CD4-positive, alpha-beta T cell treated with Interferon alpha-2 for 1 hour (primary cell): ENCODE data around the gene SMAD6.
"Not testable (repeated sequence)": the region's sequence is repeated elsewhere in the genome, so short reads cannot be mapped to it uniquely, and the experiment has no call there.

Experiments
- DNase-seq, 2 donors: peaks; one replicate each; pipeline ENCODE4 v3.0.0-alpha.2; 2020 to 2022

Gene SMAD6

GRCh38 chr15:66743703-66744536, 41.9 kb downstream of the SMAD6 start:
- DNase-seq: no peak

- DNase-seq: no peak
Measured at GRCh38 chr15:66744610-66745279, 42.7 kb downstream of the SMAD6 start.

GRCh38 chr15:66745530-66746230, 43.6 kb downstream of the SMAD6 start:
- DNase-seq: no peak

- DNase-seq: no peak
Measured at GRCh38 chr15:66746231-66746605, 44.2 kb downstream of the SMAD6 start.

GRCh38 chr15:66747223-66747622, 45.2 kb downstream of the SMAD6 start:
- no peak for DNase-seq

GRCh38 chr15:66747886-66748707, 46.1 kb downstream of the SMAD6 start:
- DNase-seq: no peak

GRCh38 chr15:66748708-66749035, 46.6 kb downstream of the SMAD6 start:
- no peak for DNase-seq

GRCh38 chr15:66749841-66750575, 48.0 kb downstream of the SMAD6 start:
- no peak for DNase-seq

- DNase-seq: no peak
Measured at GRCh38 chr15:66750609-66751008, 48.6 kb downstream of the SMAD6 start.

GRCh38 chr15:66751579-66751978, 49.5 kb downstream of the SMAD6 start:
- no peak for DNase-seq

- DNase-seq: no peak
Measured at GRCh38 chr15:66752078-66752477, 50.0 kb downstream of the SMAD6 start.

GRCh38 chr15:66753687-66754377, 51.8 kb downstream of the SMAD6 start:
- no peak for DNase-seq

GRCh38 chr15:66754789-66755188, 52.8 kb downstream of the SMAD6 start:
- DNase-seq: no peak

GRCh38 chr15:66755298-66756068, 53.4 kb downstream of the SMAD6 start:
- DNase-seq: no peak

- no peak for DNase-seq
Measured at GRCh38 chr15:66756295-66756694, 54.3 kb downstream of the SMAD6 start.

GRCh38 chr15:66757030-66757429, 55.0 kb downstream of the SMAD6 start:
- no peak for DNase-seq

- no peak for DNase-seq
Measured at GRCh38 chr15:66757521-66757920, 55.5 kb downstream of the SMAD6 start.

- DNase-seq: not testable (repeated sequence)
Measured at GRCh38 chr15:66758217-66758616, 56.2 kb downstream of the SMAD6 start.

GRCh38 chr15:66758844-66759243, 56.8 kb downstream of the SMAD6 start:
- DNase-seq: no peak

GRCh38 chr15:66760097-66760967, 58.3 kb downstream of the SMAD6 start:
- DNase-seq: no peak
